ENCODE measurements around the gene ETFB.

Gene ETFB

DNA sequence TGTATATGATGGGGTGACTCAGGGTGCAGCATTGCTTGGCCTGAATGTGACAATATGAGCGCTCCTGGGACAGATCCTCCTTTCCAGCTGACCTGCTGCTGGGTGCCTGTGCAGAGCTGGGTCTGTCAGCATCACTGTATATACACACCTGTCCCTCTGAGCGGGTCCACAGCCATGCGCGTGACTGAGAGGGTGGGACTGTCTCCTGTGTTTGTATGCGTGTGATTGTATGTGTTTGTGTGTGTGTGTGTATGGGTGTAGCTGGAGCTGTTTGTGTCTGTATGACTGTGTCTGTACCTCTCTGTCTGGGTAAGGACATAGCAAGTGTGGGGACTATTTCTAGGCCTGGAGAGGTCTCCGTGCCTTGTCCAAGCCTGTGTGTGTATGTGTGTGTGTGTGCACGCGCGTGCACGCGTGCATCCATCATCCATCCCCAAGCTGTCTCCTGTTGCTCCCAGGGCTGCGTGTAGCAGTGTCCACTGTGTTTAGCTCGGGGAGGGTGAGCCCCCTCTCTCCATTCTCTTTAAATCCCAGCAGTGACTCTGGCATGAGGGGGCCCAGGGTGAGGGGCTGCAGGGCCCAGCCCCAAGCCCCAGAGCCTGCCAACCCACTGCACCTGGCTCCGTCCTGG is 46.4 kb downstream of the ETFB start:
- H3K27ac ChIP-seq = no peak overlapping the region
- TF ChIP-seq, protein P1, sequence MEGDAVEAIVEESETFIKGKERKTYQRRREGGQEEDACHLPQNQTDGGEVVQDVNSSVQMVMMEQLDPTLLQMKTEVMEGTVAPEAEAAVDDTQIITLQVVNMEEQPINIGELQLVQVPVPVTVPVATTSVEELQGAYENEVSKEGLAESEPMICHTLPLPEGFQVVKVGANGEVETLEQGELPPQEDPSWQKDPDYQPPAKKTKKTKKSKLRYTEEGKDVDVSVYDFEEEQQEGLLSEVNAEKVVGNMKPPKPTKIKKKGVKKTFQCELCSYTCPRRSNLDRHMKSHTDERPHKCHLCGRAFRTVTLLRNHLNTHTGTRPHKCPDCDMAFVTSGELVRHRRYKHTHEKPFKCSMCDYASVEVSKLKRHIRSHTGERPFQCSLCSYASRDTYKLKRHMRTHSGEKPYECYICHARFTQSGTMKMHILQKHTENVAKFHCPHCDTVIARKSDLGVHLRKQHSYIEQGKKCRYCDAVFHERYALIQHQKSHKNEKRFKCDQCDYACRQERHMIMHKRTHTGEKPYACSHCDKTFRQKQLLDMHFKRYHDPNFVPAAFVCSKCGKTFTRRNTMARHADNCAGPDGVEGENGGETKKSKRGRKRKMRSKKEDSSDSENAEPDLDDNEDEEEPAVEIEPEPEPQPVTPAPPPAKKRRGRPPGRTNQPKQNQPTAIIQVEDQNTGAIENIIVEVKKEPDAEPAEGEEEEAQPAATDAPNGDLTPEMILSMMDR (IDR thresholded peaks at IDR 0.05) = no peak
- no peaks in the 10 kb centered on the region for H3K36me3 ChIP-seq
- H3K9me3 ChIP-seq = no peaks in the 10 kb centered on the region
- H3K4me3 ChIP-seq = no peak overlapping the region
- no peaks in the 10 kb centered on the region for H3K4me1 ChIP-seq
- intact Hi-C loops (cut with DNase I; ENCODE audit: low total_unique reads) = no loop called here
- peaks cover 0 to 40% of the 10 kb centered on the region in 2 donors for H3K27me3 ChIP-seq
- no peak for DNase-seq

DNA sequence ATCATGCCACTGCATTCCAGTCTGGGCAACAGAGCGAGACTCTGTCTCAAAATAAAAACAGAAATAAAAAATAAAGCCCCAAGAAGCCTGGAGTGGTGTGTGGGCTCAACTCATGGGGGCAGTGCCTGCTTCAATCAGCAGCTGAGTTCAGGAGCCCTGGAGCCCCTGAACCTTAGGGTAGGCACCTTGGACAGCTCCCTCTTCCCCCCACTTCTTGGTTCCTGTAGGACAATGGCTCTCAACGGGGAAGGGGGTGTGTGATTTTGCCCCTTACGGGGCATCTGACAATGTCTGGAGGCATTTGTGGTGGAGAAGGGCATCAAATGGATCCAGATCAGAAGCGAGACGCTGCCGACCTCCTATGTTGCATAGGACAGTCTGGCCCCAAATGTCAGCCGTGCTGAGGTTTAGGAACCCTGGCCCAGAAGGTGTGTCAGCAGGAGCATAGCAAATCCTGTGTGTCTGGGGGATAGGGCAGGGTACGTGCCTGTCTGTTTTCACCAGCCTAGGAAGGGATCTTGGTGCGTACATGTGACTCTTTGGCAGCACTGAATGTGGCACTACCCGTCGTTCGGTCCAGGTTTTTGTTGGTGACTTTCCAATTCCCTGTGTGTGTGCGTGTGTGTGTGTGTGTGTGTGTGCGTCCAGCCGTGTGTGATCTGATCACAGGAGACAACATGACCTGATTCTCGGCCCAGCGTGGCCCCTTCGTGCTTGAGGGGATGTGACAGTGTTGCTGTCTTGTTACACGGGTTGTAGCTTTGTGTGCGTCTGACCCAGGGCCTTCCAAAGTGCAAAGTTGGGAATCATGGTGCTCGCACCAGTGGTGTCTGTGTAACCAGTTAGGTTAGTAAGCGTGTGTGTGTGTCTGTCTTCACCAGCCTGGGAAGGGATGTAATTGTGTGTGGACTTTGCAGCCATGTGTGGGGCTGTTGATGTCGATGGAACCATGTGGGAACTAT is 47.2 kb downstream of the ETFB start:
- no peak overlapping the region for H3K4me3 ChIP-seq
- no peaks in the 10 kb centered on the region for H3K9me3 ChIP-seq
- intact Hi-C loops (cut with DNase I; ENCODE audit: low total_unique reads) = no loop called here
- peaks cover 0 to 39% of the 10 kb centered on the region in 2 donors for H3K27me3 ChIP-seq
- no peaks in the 10 kb centered on the region for H3K36me3 ChIP-seq
- TF ChIP-seq, protein P1 (IDR thresholded peaks at IDR 0.05) = no peak
- H3K4me1 ChIP-seq = no peaks in the 10 kb centered on the region
- DNase-seq = no peak
- H3K27ac ChIP-seq = no peak overlapping the region

DNA sequence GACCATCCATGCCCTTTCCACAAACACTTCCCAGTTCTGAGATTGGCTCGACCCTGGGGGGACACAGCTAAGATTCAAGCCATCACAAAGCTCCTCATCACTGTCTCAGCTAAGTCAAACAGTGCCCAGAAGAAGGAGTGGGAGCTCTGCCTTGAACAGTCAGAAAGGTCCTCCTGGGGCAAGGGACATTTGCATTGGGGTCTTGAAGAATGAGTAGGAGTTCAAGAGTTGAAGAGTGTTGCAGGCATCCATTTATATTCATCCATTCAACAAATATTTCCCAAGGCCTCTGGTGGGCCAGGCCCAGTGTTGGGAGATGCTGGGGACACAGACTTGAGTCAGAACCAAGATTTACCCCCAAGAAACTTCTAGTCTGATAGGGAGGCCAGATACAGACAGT is 48.2 kb downstream of the ETFB start:
- H3K4me3 ChIP-seq = no peak overlapping the region
- H3K27me3 ChIP-seq = peaks cover 0 to 31% of the 10 kb centered on the region in 2 donors
- H3K4me1 ChIP-seq = no peaks in the 10 kb centered on the region
- intact Hi-C loops (cut with DNase I; ENCODE audit: low total_unique reads) = no loop called here
- no peaks in the 10 kb centered on the region for H3K36me3 ChIP-seq
- no peak for DNase-seq
- no peak overlapping the region for H3K27ac ChIP-seq
- TF ChIP-seq, protein P1 (IDR thresholded peaks at IDR 0.05) = no peak
- no peaks in the 10 kb centered on the region for H3K9me3 ChIP-seq

DNA sequence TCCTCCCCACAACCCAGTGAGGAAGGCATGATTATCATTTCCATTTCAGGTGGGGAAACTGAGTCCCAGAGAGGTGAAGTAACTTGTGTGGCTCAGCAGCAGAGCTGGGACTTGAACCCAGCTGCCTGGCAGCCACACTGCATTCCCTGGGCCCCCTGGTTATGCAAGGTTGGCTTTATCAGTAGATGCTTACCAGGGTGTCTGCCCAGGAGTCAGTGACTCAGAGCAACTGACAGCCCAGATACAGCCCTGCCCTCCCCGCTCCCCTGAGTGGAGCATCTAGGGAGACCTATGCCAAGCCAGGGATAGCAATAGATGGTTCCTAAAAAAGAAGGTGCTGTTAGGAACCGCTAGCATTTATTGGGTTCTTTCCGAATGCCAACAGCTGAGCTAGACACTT is 48.8 kb downstream of the ETFB start:
- no peak overlapping the region for H3K4me3 ChIP-seq

DNA sequence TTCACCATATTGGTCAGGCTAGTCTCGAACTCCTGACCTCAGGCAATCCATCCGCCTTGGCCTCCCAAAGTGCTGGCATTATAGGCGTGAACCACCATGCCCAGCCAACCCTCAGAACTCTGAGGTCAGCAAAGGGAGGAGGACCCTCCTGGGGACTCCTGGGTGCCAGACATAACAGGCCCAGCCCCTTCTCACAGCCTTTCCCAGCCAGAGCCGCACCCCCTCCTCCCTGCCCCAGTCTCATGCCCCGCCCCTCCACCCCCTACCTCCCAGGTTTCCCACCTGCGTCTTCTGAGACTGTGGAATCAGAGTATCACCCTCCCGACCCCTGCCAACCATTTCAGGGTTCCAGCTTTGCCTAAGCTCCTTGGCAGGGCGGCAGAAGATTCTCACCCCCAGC is 49.5 kb downstream of the ETFB start:
- no peak overlapping the region for H3K27ac ChIP-seq
- TF ChIP-seq, protein P1 (IDR thresholded peaks at IDR 0.05) = no peak
- H3K27me3 ChIP-seq = peaks cover 0 to 34% of the 10 kb centered on the region in 2 donors
- H3K9me3 ChIP-seq = no peaks in the 10 kb centered on the region
- H3K4me1 ChIP-seq = no peaks in the 10 kb centered on the region
- intact Hi-C loops (cut with DNase I; ENCODE audit: low total_unique reads) = no loop called here
- no peaks in the 10 kb centered on the region for H3K36me3 ChIP-seq
- no peak overlapping the region for H3K4me3 ChIP-seq
- no peak for DNase-seq

More for the DNA sequence above, 48.8 kb downstream of the ETFB start:
- TF ChIP-seq, protein P1 (IDR thresholded peaks at IDR 0.05) = no peak
- intact Hi-C loops (cut with DNase I; ENCODE audit: low total_unique reads) = no loop called here
- Histone ChIP-seq H3K36me3 (no peaks in the 10 kb centered on the region), H3K27me3 (peaks cover 0 to 31% of the 10 kb centered on the region in 2 donors), H3K9me3 (no peaks in the 10 kb centered on the region), H3K27ac (no peak overlapping the region), H3K4me1 (no peaks in the 10 kb centered on the region)
- DNase-seq = no peak

Measured in tibial artery (tissue), 4 donors.